Measurements from ENCODE around the gene ZNF629.

Gene ZNF629

GRCh38 chr16:30785126-30786106, 1.6 kb downstream of the ZNF629 start:
- FAIRE-seq (no peak), DNase-seq (ENCODE audit: insufficient read length, low spot score) (no peak)
- no peak for TF ChIP-seq POLR2AphosphoS5 (IDR thresholded peaks at IDR 0.05; ENCODE audit: low read depth, low read length)
- no peak for TF ChIP-seq POU2F2 (IDR thresholded peaks at IDR 0.05; ENCODE audit: low read depth, low read length)
- TF ChIP-seq POLR2A (IDR thresholded peaks at IDR 0.05; ENCODE audit: low read depth, low read length), result no peak
- TF ChIP-seq PAX5 (IDR thresholded peaks at IDR 0.05; ENCODE audit: insufficient read depth, low read length, severe bottlenecking), result no peak
- TF ChIP-seq TAF1 (IDR thresholded peaks at IDR 0.05; ENCODE audit: low read depth, low read length), result no peak
- TF ChIP-seq SPI1 (IDR thresholded peaks at IDR 0.05; ENCODE audit: low read depth, low read length), result no peak

- DNase-seq (ENCODE audit: insufficient read length, low spot score) (no peak), FAIRE-seq (no peak)
- TF ChIP-seq POU2F2 (IDR thresholded peaks at IDR 0.05; ENCODE audit: low read depth, low read length) (no peak), POLR2AphosphoS5 (IDR thresholded peaks at IDR 0.05; ENCODE audit: low read depth, low read length) (no peak), TAF1 (IDR thresholded peaks at IDR 0.05; ENCODE audit: low read depth, low read length) (no peak), SPI1 (IDR thresholded peaks at IDR 0.05; ENCODE audit: low read depth, low read length) (no peak), POLR2A (IDR thresholded peaks at IDR 0.05; ENCODE audit: low read depth, low read length) (no peak), PAX5 (IDR thresholded peaks at IDR 0.05; ENCODE audit: insufficient read depth, low read length, severe bottlenecking) (no peak)
Measured at GRCh38 chr16:30784215-30784614, 2.8 kb downstream of the ZNF629 start.

- FAIRE-seq, result no peak
- no peak for DNase-seq (ENCODE audit: insufficient read length, low spot score)
- TF ChIP-seq POU2F2 (IDR thresholded peaks at IDR 0.05; ENCODE audit: low read depth, low read length) (no peak), SPI1 (IDR thresholded peaks at IDR 0.05; ENCODE audit: low read depth, low read length) (no peak), PAX5 (IDR thresholded peaks at IDR 0.05; ENCODE audit: insufficient read depth, low read length, severe bottlenecking) (no peak), POLR2A (IDR thresholded peaks at IDR 0.05; ENCODE audit: low read depth, low read length) (no peak)
Measured at GRCh38 chr16:30783280-30784109, 3.5 kb downstream of the ZNF629 start.

DNA sequence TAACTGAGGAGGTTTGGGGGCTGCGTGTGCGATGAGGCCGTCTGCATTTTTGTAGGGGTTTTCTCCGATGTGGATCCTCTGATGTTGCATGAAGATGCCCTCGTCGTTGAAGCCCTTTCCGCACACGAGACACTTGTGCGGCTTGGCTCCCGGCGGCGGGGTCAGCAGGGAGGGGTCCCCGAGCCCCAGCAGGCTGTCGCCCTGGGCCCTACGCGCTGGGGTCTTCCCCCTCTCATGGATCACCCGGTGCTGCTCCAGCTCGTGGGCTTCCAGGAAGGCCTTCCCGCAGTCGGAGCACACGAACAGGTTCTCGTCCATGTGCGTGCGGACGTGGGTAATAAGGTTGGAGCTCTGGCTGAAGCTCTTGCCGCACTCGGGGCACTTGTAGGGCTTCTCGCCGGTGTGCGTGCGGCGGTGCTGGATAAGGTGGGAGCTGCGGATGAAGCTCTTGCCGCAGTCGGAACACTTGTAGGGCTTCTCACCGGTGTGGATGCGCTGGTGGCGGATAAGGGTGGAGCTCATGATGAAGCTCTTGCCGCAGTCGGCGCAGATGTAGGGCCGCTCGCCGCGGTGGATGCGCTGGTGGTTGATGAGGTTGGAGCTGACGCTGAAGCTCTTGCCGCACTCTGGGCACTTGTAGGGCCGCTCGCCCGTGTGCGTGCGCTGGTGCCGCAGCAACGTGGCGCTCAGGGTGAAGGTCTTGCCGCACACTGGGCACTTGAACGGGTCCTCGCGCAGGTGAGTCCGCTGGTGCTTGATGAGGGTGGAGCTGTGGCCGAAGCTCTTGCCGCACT, 4.3 kb downstream of the ZNF629 start:
- no peak for TF ChIP-seq PAX5 (IDR thresholded peaks at IDR 0.05; ENCODE audit: insufficient read depth, low read length, severe bottlenecking)
- no peak for TF ChIP-seq POLR2A (IDR thresholded peaks at IDR 0.05; ENCODE audit: low read depth, low read length)
- TF ChIP-seq SPI1 (IDR thresholded peaks at IDR 0.05; ENCODE audit: low read depth, low read length), result no peak
- no peak for TF ChIP-seq TAF1 (IDR thresholded peaks at IDR 0.05; ENCODE audit: low read depth, low read length)
- no peak for TF ChIP-seq POLR2AphosphoS5 (IDR thresholded peaks at IDR 0.05; ENCODE audit: low read depth, low read length)
- DNase-seq (ENCODE audit: insufficient read length, low spot score) (no peak), FAIRE-seq (no peak)

DNA sequence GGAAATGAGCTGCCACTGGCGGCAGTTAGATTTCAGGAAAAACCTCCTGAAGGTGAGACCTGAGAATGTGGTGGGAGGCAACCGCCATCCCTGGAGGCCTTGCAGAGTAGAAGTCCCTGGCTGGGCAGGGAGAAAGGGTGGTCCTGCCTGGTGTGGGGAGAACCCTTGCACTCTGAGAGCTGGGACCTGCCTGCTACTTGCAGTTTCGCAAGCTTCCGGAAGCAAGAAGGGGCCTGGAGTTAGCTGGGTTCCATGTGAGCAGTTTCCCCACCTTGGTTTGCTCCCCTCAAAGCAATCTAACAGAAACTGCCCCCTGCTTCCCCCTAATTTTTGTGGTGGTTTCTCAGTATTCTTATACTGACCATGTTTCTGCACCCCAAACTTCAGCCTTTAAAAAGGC, 6.5 kb downstream of the ZNF629 start:
- DNase-seq (ENCODE audit: insufficient read length, low spot score) (no peak), FAIRE-seq (no peak)
- no peak for TF ChIP-seq POLR2AphosphoS5 (IDR thresholded peaks at IDR 0.05; ENCODE audit: low read depth, low read length)
- no peak for TF ChIP-seq POLR2A (IDR thresholded peaks at IDR 0.05; ENCODE audit: low read depth, low read length)
- TF ChIP-seq TAF1 (IDR thresholded peaks at IDR 0.05; ENCODE audit: low read depth, low read length), result no peak
- TF ChIP-seq POU2F2 (IDR thresholded peaks at IDR 0.05; ENCODE audit: low read depth, low read length), result no peak
- no peak for TF ChIP-seq SPI1 (IDR thresholded peaks at IDR 0.05; ENCODE audit: low read depth, low read length)
- TF ChIP-seq PAX5 (IDR thresholded peaks at IDR 0.05; ENCODE audit: insufficient read depth, low read length, severe bottlenecking), result no peak

DNA sequence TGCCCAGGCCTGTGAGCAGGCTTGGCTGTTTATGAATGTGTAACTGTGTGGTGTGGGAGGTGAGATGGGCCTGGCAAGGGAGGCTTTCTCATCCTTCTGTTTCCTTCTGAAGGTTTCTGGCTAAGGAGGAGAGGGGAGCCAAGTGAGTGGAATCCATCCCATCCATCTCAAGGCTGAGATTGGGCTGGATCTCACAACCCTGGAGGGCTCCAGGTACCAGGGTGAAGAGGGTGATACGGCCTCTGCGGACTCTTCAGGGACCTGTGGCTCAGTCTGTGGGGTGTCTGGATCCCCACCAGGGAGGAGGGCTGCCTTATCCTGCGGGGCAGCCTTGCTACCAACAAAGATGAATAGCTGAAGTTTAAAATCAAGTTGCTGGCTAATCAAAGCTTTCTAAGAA, 7.0 kb downstream of the ZNF629 start:
- FAIRE-seq (no peak), DNase-seq (ENCODE audit: insufficient read length, low spot score) (no peak)
- TF ChIP-seq POU2F2 (IDR thresholded peaks at IDR 0.05; ENCODE audit: low read depth, low read length) (no peak), PAX5 (IDR thresholded peaks at IDR 0.05; ENCODE audit: insufficient read depth, low read length, severe bottlenecking) (no peak), SPI1 (IDR thresholded peaks at IDR 0.05; ENCODE audit: low read depth, low read length) (no peak), TAF1 (IDR thresholded peaks at IDR 0.05; ENCODE audit: low read depth, low read length) (no peak), POLR2A (IDR thresholded peaks at IDR 0.05; ENCODE audit: low read depth, low read length) (no peak)

DNA sequence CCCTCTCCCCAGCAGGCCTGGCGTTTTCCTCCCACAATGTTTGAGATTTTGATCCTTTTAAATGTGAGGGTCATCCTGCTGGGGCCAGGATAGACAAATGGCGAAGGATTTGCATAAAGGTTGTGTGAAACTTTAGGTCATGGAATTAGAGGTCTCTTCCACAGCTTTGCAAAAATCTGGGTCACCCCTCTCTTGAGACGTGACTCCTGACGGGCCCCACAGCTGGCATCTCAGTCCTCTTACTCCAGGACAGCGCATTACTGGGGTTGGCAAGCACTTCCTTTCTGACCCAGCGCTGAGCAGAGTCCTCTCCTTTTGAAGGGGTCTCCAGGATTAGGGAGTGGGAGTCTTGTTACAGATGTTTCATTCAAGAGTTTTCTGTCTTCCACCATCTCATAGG, 7.4 kb downstream of the ZNF629 start:
- TF ChIP-seq SPI1 (IDR thresholded peaks at IDR 0.05; ENCODE audit: low read depth, low read length) (no peak), POLR2A (IDR thresholded peaks at IDR 0.05; ENCODE audit: low read depth, low read length) (no peak), PAX5 (IDR thresholded peaks at IDR 0.05; ENCODE audit: insufficient read depth, low read length, severe bottlenecking) (no peak), POLR2AphosphoS5 (IDR thresholded peaks at IDR 0.05; ENCODE audit: low read depth, low read length) (no peak), TAF1 (IDR thresholded peaks at IDR 0.05; ENCODE audit: low read depth, low read length) (no peak), POU2F2 (IDR thresholded peaks at IDR 0.05; ENCODE audit: low read depth, low read length) (no peak)
- FAIRE-seq, result no peak
- DNase-seq (ENCODE audit: insufficient read length, low spot score), result no peak

DNA sequence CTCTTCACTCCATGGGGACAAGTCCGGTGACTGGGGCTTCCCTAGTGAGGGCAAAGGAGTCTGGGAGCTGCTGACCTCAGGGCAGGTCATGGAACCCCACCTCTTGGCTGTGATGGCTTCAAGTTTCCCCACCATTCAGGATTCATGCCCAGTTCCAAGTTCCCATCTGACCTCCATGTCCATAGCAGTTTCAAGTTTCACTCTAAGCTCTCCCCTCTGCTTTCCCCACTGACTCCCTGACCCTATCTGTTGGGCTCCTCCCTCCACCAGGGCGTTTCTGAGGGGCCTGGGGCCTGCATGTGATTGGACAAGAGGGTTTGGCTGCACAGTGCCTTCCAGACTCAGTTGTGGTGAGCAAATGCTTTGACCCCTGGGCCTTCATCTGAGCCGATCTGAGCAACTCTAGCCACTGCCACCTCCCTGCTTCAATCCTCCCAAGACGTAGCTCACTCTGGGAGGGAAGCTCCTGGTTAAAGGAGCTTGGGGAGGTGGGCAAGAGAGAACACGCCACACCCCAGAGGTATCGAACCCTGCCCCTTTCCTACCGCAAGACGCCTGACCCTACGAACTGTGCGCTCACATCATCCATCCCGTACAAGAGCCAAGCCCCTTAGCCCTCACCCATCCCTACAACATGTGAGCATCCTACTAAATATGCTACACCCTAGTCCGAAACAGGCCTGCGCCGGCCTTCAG, 8.3 kb downstream of the ZNF629 start:
- FAIRE-seq (no peak), DNase-seq (ENCODE audit: insufficient read length, low spot score) (no peak)
- no peak for TF ChIP-seq POLR2AphosphoS5 (IDR thresholded peaks at IDR 0.05; ENCODE audit: low read depth, low read length)
- no peak for TF ChIP-seq PAX5 (IDR thresholded peaks at IDR 0.05; ENCODE audit: insufficient read depth, low read length, severe bottlenecking)
- TF ChIP-seq TAF1 (IDR thresholded peaks at IDR 0.05; ENCODE audit: low read depth, low read length), result no peak
- no peak for TF ChIP-seq POLR2A (IDR thresholded peaks at IDR 0.05; ENCODE audit: low read depth, low read length)
- TF ChIP-seq SPI1 (IDR thresholded peaks at IDR 0.05; ENCODE audit: low read depth, low read length), result no peak
- no peak for TF ChIP-seq POU2F2 (IDR thresholded peaks at IDR 0.05; ENCODE audit: low read depth, low read length)
